NOMO-1 (cell line): ENCODE measurements around the gene SHLD2.
"Not testable (repeated sequence)": the region's sequence is repeated elsewhere in the genome, so short reads cannot be mapped to it uniquely, and the experiment has no call there.

Experiments
- DNase-seq, 2 experiments: peaks; one replicate each; lab custom pipeline; 2025; ENCODE audit not compliant: unreplicated experiment in 2 of 2; lab: John Stamatoyannopoulos, UW

Gene SHLD2

DNA sequence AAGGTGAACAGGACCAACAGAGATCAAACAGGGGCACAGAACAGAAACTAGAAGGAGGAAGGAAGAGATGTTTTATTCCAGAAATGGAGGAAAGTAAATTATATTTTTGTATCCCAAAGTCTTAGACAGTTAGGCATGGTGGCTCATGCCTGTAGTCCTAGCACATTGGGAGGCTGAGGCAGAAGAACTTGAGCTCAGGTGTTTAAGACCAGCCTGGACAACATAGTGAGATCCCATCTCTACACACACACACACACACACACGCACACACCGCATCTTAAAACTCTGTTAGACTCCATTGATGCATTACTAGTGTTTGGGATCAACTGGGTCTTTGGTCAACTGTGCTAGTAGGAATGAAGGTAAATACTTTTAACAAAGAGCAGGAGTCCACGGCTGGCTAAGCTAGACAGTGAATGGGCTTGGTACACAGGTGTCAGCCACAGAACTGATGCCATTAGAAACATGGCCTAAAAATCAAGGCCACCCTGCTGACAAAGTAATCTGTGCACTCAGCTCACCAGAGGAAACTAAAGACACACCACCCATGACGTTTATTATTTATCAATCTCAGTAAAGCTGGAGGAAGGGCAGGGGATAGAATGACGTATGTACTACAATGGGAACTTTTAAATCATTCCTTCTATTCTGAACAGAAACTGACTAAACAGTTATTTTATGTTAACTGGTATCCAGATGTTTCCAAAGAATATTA lies 11.3 kb upstream of the SHLD2 start:
- not testable (repeated sequence) for DNase-seq

GRCh38 chr10:87084291-87084782 lies 10.7 kb upstream of the SHLD2 start:
- DNase-seq = peak in 1 of 2 experiments; percentile 35

GRCh38 chr10:87085537-87085936 lies 9.5 kb upstream of the SHLD2 start:
- DNase-seq = no peak

DNA sequence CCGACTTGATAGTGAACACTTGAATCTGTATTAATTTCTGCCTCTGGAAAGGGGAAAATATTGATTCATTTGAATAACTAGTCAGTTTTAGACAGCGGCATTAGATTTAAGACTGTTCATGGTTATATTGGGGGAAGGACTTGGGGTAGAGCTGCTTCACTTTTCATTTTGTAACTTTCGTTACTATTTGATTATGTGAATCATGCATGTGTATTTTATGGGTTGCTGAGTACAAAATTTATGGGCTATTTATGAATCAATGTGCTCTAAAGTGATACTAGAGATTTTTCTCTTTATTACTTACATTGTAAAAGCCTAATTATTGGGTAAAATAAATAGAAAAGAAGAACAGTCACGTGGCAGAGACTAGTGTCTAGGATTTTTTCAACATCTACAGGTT lies 5.3 kb upstream of the SHLD2 start:
- no peak for DNase-seq

- no peak for DNase-seq
Observed at GRCh38 chr10:87090779-87091178, 4.2 kb upstream of the SHLD2 start.

DNA sequence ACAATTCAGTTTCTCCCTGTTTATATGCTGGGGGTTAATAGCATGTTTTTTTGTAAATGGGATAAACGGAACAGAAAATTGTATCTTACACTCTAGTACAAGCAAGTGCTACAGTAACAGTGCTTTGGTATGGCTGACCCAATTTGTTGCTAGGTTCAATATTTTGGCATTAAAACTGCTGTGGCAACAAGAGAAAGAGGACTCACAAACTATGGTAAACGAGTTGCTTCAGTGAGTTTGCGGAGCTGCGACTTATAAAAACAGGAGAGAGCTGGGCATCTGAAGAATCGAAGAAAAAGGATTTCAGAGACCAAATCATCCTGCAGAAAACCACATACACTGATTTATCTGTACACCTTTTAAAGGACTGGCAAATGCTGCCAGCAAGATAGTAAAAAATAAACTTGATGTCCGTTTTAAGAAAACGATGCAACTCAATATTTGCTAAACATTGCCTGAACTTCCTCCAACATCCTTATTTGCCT lies 2.6 kb upstream of the SHLD2 start:
- no peak for DNase-seq

DNA sequence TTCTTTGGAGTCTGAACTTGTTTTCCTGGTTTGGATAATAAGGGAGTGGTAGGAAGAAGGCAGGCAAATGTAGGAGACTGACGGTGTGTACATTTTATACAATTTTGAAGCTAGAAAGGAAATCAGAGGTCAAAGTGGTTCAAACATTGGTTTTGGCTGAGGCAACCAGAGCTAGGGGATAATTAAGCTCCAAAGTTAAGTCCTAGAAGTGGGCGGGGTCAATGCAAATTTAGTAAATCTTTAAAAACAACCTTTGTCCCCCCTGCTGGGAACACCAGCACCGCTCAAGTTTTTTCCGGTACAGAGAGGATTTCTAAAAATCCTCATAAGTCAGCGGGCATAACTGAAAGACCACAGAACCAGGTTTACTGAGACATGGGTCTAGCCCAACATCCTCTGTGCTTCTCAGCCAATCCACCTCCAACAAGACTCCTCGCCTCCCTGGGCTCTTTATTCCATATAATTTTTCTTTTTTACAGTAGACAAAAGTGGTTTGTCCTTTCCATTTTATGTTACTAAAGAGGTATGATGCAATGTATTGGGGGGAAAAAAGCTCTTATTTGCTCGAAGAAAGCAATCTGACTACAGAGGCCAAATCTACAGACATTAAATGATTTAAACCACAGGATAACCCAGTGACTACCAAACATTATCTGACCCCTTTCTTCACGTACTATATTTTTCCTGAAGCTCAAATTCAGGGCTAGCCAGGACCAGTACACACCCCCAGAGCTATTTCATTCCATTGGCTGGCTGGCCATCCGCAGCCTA lies 2.0 kb upstream of the SHLD2 start:
- peak; percentile 22 to 43 for DNase-seq

GRCh38 chr10:87093632-87094372 lies 1.2 kb upstream of the SHLD2 start:
- peak in 1 of 2 experiments; percentile 14 for DNase-seq

- peak; percentile 61 to 77 for DNase-seq
Observed at GRCh38 chr10:87095236-87095945, 385 bp downstream of the SHLD2 start.

- no peak for DNase-seq
Observed at GRCh38 chr10:87101996-87102395, 7.0 kb downstream of the SHLD2 start.

DNA sequence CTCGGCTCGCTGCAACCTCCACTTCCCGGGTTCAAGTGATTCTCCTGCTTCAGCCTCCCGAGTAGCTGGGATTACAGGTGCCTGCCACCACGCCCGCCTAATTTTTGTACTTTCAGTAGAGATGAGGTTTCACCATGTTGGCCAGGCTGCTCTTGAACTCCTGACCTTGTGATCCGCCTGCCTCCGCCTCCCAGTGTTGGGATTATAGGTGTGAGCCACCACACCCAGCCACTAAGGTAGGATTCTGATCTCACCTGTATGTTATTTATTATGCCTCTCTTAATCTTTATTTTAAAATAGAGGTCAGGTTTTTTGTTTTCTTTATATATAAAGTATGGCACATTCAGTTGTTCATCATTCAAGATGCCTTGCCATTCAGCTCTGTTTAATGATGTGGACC lies 9.7 kb downstream of the SHLD2 start:
- not testable (repeated sequence) for DNase-seq

GRCh38 chr10:87105446-87106124 lies 10.6 kb downstream of the SHLD2 start:
- no peak for DNase-seq

DNA sequence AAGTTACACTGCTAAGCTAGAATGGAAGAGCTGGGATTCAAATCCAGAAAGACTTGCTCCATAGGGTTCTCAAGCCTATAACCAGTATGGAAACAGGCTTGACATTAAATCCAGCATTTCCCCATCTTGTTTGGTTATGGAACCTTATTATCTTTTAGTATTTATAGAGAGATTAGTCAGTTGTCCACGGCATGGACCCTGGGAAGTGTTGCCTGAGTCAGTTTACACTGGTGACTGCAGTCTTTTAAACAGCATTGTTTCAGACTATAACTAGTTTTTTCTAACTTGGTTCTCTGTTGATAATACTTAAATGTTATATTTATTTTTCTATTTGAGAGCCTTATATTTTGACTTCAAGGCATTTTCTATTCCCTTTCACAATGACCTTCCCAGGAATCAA lies 23.1 kb downstream of the SHLD2 start:
- not testable (repeated sequence) for DNase-seq

DNA sequence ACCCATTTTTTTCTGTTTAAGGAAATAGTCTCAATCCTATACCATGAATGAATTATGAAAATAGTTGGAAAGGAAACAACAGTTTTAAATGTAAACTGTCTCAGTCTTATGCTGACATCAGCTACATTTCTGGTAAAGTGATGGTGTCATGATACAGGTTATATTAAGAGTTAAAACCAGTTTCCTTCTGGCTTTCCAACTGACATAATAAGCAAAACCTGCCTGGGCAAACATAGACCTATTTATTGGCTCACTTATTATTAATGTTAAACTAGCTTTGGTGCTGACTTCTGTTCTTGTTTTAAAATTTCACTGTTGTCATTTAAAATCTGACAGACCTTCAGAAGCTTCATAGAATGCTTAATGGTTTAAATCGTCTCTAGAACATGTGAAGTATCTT lies 24.0 kb downstream of the SHLD2 start:
- DNase-seq = not testable (repeated sequence)

- DNase-seq = not testable (repeated sequence)
Observed at GRCh38 chr10:87123351-87123750, 28.3 kb downstream of the SHLD2 start.

GRCh38 chr10:87127048-87127447 lies 32.0 kb downstream of the SHLD2 start:
- DNase-seq = not testable (repeated sequence)

GRCh38 chr10:87127607-87128156 lies 32.7 kb downstream of the SHLD2 start:
- not testable (repeated sequence) for DNase-seq

DNA sequence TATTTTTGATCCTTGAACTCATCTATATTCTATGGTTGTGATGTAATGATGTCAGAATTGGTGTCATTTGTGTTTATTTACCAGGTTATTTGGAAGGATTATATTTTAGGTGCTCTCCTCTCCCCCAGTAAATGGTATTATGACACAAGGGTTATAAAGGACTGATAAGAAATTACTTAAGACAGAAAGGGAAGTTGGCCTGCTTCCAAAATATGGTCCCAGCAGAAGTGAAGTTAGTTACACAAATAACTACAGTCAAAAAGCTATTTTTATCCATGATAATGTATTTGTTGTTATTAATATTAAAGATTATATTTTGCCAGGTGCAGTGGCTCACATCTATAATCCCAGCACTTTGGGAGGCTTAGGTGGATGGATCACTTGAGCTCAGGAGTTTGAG lies 37.2 kb downstream of the SHLD2 start:
- peak; percentile 4 to 79 for DNase-seq

- not testable (repeated sequence) for DNase-seq
Observed at GRCh38 chr10:87133936-87134335, 38.9 kb downstream of the SHLD2 start.

GRCh38 chr10:87134440-87134839 lies 39.4 kb downstream of the SHLD2 start:
- not testable (repeated sequence) for DNase-seq
